WTC11 (cell line): ENCODE data around the gene FRMD4A. TPM values are rescaled to one million over a fixed set of nuclear protein-coding genes. Genes with fewer than 3 reads are reported as not detected.

Source experiments
- ATAC-seq: fragments of 200-7000 bp; cut with Tn5 transposase; 2 replicates; pipeline ENCODE4 v1.10.0; 2021; ENCODE audit warnings: mild to moderate bottlenecking, moderate library complexity
- CTCF ChIA-PET: fragments of 300-600 bp; sonication (Branson Sonifier 250); formaldehyde crosslinking; loops from one replicate; lab custom pipeline; 2021; ENCODE audit warnings: antibody characterized with exemption; lab: Charles Lee
- POLR2A ChIA-PET: fragments of 350-600 bp; sonication (Branson Sonifier 250); formaldehyde crosslinking; loops from one replicate; lab custom pipeline; 2021; ENCODE audit warnings: antibody characterized with exemption; lab: Charles Lee
- DNase-seq: peaks from one replicate; pipeline ENCODE4 v3.0.0; 2021; ENCODE audit warnings: low spot score
- H3K27ac Mint-ChIP-seq: 2 replicates; pipeline ENCODE4 v1.8.0; 2021; ENCODE audit warnings: mixed read lengths
- H3K27me3 Mint-ChIP-seq: 2 replicates; pipeline ENCODE4 v1.8.0; 2021; ENCODE audit warnings: low read depth, mild to moderate bottlenecking, moderate library complexity, mixed read lengths
- H3K36me3 Mint-ChIP-seq: 2 replicates; pipeline ENCODE4 v1.8.0; 2021; ENCODE audit warnings: mixed read lengths
- H3K4me1 Mint-ChIP-seq: 2 replicates; pipeline ENCODE4 v1.8.0; 2022; ENCODE audit warnings: mixed read lengths
- H3K4me3 Mint-ChIP-seq: 2 replicates; pipeline ENCODE4 v1.8.0; 2021; ENCODE audit warnings: mild to moderate bottlenecking, moderate library complexity, mixed read lengths
- H3K9me3 Mint-ChIP-seq: 2 replicates; pipeline ENCODE4 v1.8.0; 2021; ENCODE audit warnings: mixed read lengths
- AFF4 ChIP-seq: sonication (generic); formaldehyde crosslinking; IDR thresholded peaks from 2 replicates; pipeline ENCODE4 v1.8.1; 2023; ENCODE audit warnings: mild to moderate bottlenecking, missing genetic modification reagents, borderline replicate concordance
- FOXJ3 ChIP-seq: sonication (generic); formaldehyde crosslinking; IDR thresholded peaks from 2 replicates; pipeline ENCODE4 v1.9.0; 2021; ENCODE audit warnings: missing genetic modification reagents, mild to moderate bottlenecking, borderline replicate concordance
- GTF2I ChIP-seq: fragments of 250-450 bp; sonication (Bioruptor Pico); conservative IDR thresholded peaks from 2 replicates; pipeline ENCODE4 v1.4.0; 2021; ENCODE audit warnings: mild to moderate bottlenecking
- IRF1 ChIP-seq: sonication (generic); formaldehyde crosslinking; IDR thresholded peaks from 2 replicates; pipeline ENCODE4 v1.8.0; 2023; ENCODE audit warnings: missing genetic modification reagents
- KAT7 ChIP-seq: sonication (generic); formaldehyde crosslinking; IDR thresholded peaks from 2 replicates; pipeline ENCODE4 v1.8.1; 2023; ENCODE audit warnings: missing genetic modification reagents, mild to moderate bottlenecking, borderline replicate concordance
- MAX ChIP-seq: sonication (generic); formaldehyde crosslinking; IDR thresholded peaks from 2 replicates; pipeline ENCODE4 v1.8.0; 2022; ENCODE audit warnings: mild to moderate bottlenecking, missing genetic modification reagents
- MXD4 ChIP-seq: fragments of 250-450 bp; sonication (Bioruptor Pico); IDR thresholded peaks from 2 replicates; pipeline ENCODE4 v1.8.0; 2021; ENCODE audit warnings: mild to moderate bottlenecking, moderate library complexity, borderline replicate concordance
- NFATC4 ChIP-seq: fragments of 250-450 bp; sonication (Bioruptor Pico); IDR thresholded peaks from 2 replicates; pipeline ENCODE4 v1.9.0; 2021; ENCODE audit warnings: mild to moderate bottlenecking
- NR1H2 ChIP-seq: sonication (generic); formaldehyde crosslinking; IDR thresholded peaks from 2 replicates; pipeline ENCODE4 v1.9.0; 2021; ENCODE audit warnings: mild to moderate bottlenecking, moderate library complexity, missing genetic modification reagents
- NR3C1 ChIP-seq: sonication (generic); formaldehyde crosslinking; conservative IDR thresholded peaks from 2 replicates; pipeline ENCODE4 v1.8.1; 2023; ENCODE audit warnings: low read depth, mild to moderate bottlenecking, missing genetic modification reagents
- TEAD1 ChIP-seq: sonication (generic); formaldehyde crosslinking; IDR thresholded peaks from 2 replicates; pipeline ENCODE4 v1.8.0; 2022; ENCODE audit warnings: mild to moderate bottlenecking, missing genetic modification reagents
- TP53 ChIP-seq: sonication (generic); formaldehyde crosslinking; IDR thresholded peaks from 2 replicates; pipeline ENCODE4 v1.8.1; 2023; ENCODE audit warnings: mild to moderate bottlenecking, missing genetic modification reagents
- USF1 ChIP-seq: sonication (generic); formaldehyde crosslinking; IDR thresholded peaks from 2 replicates; pipeline ENCODE4 v1.8.0; 2022; ENCODE audit warnings: mild to moderate bottlenecking, missing genetic modification reagents
- ZBTB21 ChIP-seq: sonication (generic); formaldehyde crosslinking; IDR thresholded peaks from 2 replicates; pipeline ENCODE4 v1.8.1; 2023; ENCODE audit warnings: mild to moderate bottlenecking, missing genetic modification reagents, borderline replicate concordance
- ZNF219 ChIP-seq: sonication (generic); formaldehyde crosslinking; IDR thresholded peaks from 2 replicates; pipeline ENCODE4 v1.8.0; 2023; ENCODE audit warnings: missing genetic modification reagents, mild to moderate bottlenecking, borderline replicate concordance
- ZNF263 ChIP-seq: sonication (generic); formaldehyde crosslinking; IDR thresholded peaks from 2 replicates; pipeline ENCODE4 v1.8.1; 2022; ENCODE audit warnings: low read depth, mild to moderate bottlenecking, moderate library complexity, missing genetic modification reagents
- ZNF317 ChIP-seq: sonication (generic); formaldehyde crosslinking; IDR thresholded peaks from 2 replicates; pipeline ENCODE4 v1.8.1; 2023; ENCODE audit warnings: low read depth, mild to moderate bottlenecking, moderate library complexity, missing genetic modification reagents, borderline replicate concordance
- total RNA-seq: library from RNA; stranded (reverse); gene quantifications from 3 replicates; pipeline ENCODE4 v1.2.3, GENCODE V29; 2021
- TF ChIP-seq, protein P1 (sequence below): sonication (generic); formaldehyde crosslinking; IDR thresholded peaks from 2 replicates; pipeline ENCODE4 v1.8.1; 2022; ENCODE audit warnings: missing genetic modification reagents, borderline replicate concordance
- TF ChIP-seq, protein P2 (sequence below): fragments of 200-600 bp; IDR thresholded peaks from 2 replicates; pipeline ENCODE4 v1.8.0; 2022; ENCODE audit warnings: antibody characterized with exemption
- TF ChIP-seq, protein P3 (sequence below): sonication (generic); formaldehyde crosslinking; IDR thresholded peaks from 2 replicates; pipeline ENCODE4 v1.8.1; 2022; ENCODE audit warnings: low read depth, missing genetic modification reagents, borderline replicate concordance
- TF ChIP-seq, protein P4 (sequence below): sonication (generic); formaldehyde crosslinking; IDR thresholded peaks from 2 replicates; pipeline ENCODE4 v1.8.0; 2022; ENCODE audit warnings: mild to moderate bottlenecking, missing genetic modification reagents

FRMD4A gene
- total RNA-seq, 1 experiment from 2014 or later, result 35.5 TPM

- TF ChIP-seq, protein P1, sequence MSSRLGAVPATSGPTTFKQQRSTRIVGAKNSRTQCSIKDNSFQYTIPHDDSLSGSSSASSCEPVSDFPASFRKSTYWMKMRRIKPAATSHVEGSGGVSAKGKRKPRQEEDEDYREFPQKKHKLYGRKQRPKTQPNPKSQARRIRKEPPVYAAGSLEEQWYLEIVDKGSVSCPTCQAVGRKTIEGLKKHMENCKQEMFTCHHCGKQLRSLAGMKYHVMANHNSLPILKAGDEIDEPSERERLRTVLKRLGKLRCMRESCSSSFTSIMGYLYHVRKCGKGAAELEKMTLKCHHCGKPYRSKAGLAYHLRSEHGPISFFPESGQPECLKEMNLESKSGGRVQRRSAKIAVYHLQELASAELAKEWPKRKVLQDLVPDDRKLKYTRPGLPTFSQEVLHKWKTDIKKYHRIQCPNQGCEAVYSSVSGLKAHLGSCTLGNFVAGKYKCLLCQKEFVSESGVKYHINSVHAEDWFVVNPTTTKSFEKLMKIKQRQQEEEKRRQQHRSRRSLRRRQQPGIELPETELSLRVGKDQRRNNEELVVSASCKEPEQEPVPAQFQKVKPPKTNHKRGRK, result no peak
- no peak for TF ChIP-seq FOXJ3
Observed at GRCh38 chr10:14004536-14004935, 326.2 kb downstream of the FRMD4A start (continued).

DNA sequence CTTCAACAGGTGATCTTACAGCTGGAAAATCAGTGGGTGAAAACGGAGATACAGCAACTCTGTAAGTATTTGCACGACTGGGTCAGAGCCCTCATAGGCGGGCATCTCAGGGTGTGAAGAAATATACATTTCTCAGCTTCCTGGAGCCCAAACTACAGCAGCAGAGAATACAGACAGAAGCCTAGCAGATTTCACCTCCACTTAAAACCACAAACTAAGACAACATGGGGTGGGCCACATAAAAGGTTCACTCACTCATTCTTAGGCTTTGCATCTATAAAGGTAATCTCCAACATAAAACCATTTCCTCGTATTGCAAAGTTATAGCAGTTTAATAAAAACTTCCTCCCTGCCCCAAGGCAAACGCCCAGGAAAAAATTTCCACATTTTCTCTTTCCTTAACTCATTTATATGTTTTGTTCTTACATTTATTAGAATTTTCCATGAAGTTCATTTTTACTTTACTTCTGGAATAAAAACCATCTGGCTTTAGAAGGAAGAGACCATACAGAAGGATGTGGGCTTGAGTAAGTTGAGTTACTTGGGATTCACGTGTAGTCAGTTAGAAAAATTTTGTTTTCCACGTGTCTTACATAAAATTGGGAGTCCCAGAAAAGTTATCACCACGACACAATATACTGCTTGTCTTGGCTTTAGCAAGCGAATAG is 327.1 kb downstream of the FRMD4A start:
- no peak for ATAC-seq
- no peaks in the 10 kb centered on the region for H3K27me3 Mint-ChIP-seq

More for the DNA sequence above, 327.1 kb downstream of the FRMD4A start:
- CTCF ChIA-PET, result no interaction called here
- Mint-ChIP-seq H3K36me3 (no peaks in the 10 kb centered on the region), H3K4me1 (peaks cover 35% of the 10 kb centered on the region), H3K27ac (no peak overlapping the region), H3K9me3 (peaks cover 4% of the 10 kb centered on the region; the same call in 1 of the 2 replicates), H3K4me3 (no peak overlapping the region)
- no peak for DNase-seq
- POLR2A ChIA-PET, result no interaction called here
- TF ChIP-seq USF1 (no peak), ZNF317 (CRISPR knock-in tag) (no peak), IRF1 (CRISPR knock-in tag) (no peak), GTF2I (no peak), NFATC4 (CRISPR knock-in tag) (no peak), MXD4 (CRISPR knock-in tag) (no peak), ZNF263 (CRISPR knock-in tag) (no peak), TEAD1 (no peak), AFF4 (no peak), ZNF219 (CRISPR knock-in tag) (no peak), MAX (CRISPR knock-in tag) (no peak), NR3C1 (CRISPR knock-in tag) (no peak), TP53 (CRISPR knock-in tag) (no peak), ZBTB21 (CRISPR knock-in tag) (no peak), NR1H2 (no peak), KAT7 (CRISPR knock-in tag) (no peak)
- TF ChIP-seq, protein P2, sequence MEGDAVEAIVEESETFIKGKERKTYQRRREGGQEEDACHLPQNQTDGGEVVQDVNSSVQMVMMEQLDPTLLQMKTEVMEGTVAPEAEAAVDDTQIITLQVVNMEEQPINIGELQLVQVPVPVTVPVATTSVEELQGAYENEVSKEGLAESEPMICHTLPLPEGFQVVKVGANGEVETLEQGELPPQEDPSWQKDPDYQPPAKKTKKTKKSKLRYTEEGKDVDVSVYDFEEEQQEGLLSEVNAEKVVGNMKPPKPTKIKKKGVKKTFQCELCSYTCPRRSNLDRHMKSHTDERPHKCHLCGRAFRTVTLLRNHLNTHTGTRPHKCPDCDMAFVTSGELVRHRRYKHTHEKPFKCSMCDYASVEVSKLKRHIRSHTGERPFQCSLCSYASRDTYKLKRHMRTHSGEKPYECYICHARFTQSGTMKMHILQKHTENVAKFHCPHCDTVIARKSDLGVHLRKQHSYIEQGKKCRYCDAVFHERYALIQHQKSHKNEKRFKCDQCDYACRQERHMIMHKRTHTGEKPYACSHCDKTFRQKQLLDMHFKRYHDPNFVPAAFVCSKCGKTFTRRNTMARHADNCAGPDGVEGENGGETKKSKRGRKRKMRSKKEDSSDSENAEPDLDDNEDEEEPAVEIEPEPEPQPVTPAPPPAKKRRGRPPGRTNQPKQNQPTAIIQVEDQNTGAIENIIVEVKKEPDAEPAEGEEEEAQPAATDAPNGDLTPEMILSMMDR, result no peak
- TF ChIP-seq, protein P3, sequence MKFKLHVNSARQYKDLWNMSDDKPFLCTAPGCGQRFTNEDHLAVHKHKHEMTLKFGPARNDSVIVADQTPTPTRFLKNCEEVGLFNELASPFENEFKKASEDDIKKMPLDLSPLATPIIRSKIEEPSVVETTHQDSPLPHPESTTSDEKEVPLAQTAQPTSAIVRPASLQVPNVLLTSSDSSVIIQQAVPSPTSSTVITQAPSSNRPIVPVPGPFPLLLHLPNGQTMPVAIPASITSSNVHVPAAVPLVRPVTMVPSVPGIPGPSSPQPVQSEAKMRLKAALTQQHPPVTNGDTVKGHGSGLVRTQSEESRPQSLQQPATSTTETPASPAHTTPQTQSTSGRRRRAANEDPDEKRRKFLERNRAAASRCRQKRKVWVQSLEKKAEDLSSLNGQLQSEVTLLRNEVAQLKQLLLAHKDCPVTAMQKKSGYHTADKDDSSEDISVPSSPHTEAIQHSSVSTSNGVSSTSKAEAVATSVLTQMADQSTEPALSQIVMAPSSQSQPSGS (CRISPR knock-in tag), result no peak
- TF ChIP-seq, protein P4, sequence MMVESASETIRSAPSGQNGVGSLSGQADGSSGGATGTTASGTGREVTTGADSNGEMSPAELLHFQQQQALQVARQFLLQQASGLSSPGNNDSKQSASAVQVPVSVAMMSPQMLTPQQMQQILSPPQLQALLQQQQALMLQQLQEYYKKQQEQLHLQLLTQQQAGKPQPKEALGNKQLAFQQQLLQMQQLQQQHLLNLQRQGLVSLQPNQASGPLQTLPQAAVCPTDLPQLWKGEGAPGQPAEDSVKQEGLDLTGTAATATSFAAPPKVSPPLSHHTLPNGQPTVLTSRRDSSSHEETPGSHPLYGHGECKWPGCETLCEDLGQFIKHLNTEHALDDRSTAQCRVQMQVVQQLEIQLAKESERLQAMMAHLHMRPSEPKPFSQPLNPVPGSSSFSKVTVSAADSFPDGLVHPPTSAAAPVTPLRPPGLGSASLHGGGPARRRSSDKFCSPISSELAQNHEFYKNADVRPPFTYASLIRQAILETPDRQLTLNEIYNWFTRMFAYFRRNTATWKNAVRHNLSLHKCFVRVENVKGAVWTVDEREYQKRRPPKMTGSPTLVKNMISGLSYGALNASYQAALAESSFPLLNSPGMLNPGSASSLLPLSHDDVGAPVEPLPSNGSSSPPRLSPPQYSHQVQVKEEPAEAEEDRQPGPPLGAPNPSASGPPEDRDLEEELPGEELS (CRISPR knock-in tag), result no peak
